ENCODE results near the gene BRD8.
A peak's percentile ranks its signal among the peaks of the same experiment; 100 is the strongest.

BRD8 gene

GRCh38 chr5:138102454-138103318 is 75.7 kb downstream of the BRD8 start:
- peaks cover 9% of the 10 kb centered on the region for H3K4me1 Mint-ChIP-seq (ENCODE audit: low read depth)
- peak overlapping the region; percentile 11 for H3K27ac Mint-ChIP-seq
- no peak overlapping the region for H3K4me3 Mint-ChIP-seq
- no peak for DNase-seq (ENCODE audit: low spot score)
- no peaks in the 10 kb centered on the region for H3K9me3 Mint-ChIP-seq
- H3K36me3 Mint-ChIP-seq (ENCODE audit: low read depth), result no peaks in the 10 kb centered on the region
- H3K27me3 Mint-ChIP-seq (ENCODE audit: low read depth), result no peaks in the 10 kb centered on the region

- Mint-ChIP-seq H3K36me3 (ENCODE audit: low read depth) (no peaks in the 10 kb centered on the region), H3K4me1 (ENCODE audit: low read depth) (peaks cover 44% of the 10 kb centered on the region), H3K9me3 (no peaks in the 10 kb centered on the region), H3K4me3 (no peak overlapping the region), H3K27ac (peak overlapping the region; percentile 44), H3K27me3 (ENCODE audit: low read depth) (no peaks in the 10 kb centered on the region)
- DNase-seq (ENCODE audit: low spot score), result no peak
Measured at GRCh38 chr5:138096997-138097828, 81.2 kb downstream of the BRD8 start.

- Mint-ChIP-seq H3K4me1 (ENCODE audit: low read depth) (peaks cover 42% of the 10 kb centered on the region), H3K9me3 (no peaks in the 10 kb centered on the region), H3K27me3 (ENCODE audit: low read depth) (no peaks in the 10 kb centered on the region), H3K4me3 (no peak overlapping the region), H3K36me3 (ENCODE audit: low read depth) (no peaks in the 10 kb centered on the region), H3K27ac (peak overlapping the region; percentile 16)
- DNase-seq (ENCODE audit: low spot score), result no peak
Measured at GRCh38 chr5:138096363-138096762, 82.1 kb downstream of the BRD8 start.

GRCh38 chr5:138095100-138095907 is 83.1 kb downstream of the BRD8 start:
- no peak overlapping the region for H3K4me3 Mint-ChIP-seq
- H3K36me3 Mint-ChIP-seq (ENCODE audit: low read depth), result no peaks in the 10 kb centered on the region
- H3K9me3 Mint-ChIP-seq, result no peaks in the 10 kb centered on the region
- H3K4me1 Mint-ChIP-seq (ENCODE audit: low read depth), result peaks cover 42% of the 10 kb centered on the region
- H3K27ac Mint-ChIP-seq, result peak overlapping the region; percentile 38
- DNase-seq (ENCODE audit: low spot score), result no peak
- H3K27me3 Mint-ChIP-seq (ENCODE audit: low read depth), result no peaks in the 10 kb centered on the region

GRCh38 chr5:138093036-138093435 is 85.4 kb downstream of the BRD8 start:
- Mint-ChIP-seq H3K27me3 (ENCODE audit: low read depth) (no peaks in the 10 kb centered on the region), H3K4me3 (no peak overlapping the region), H3K4me1 (ENCODE audit: low read depth) (peaks cover 42% of the 10 kb centered on the region), H3K9me3 (no peaks in the 10 kb centered on the region), H3K27ac (peak overlapping the region; percentile 3), H3K36me3 (ENCODE audit: low read depth) (no peaks in the 10 kb centered on the region)
- no peak for DNase-seq (ENCODE audit: low spot score)

GRCh38 chr5:138092301-138092700 is 86.1 kb downstream of the BRD8 start:
- Mint-ChIP-seq H3K9me3 (no peaks in the 10 kb centered on the region), H3K27me3 (ENCODE audit: low read depth) (no peaks in the 10 kb centered on the region), H3K36me3 (ENCODE audit: low read depth) (no peaks in the 10 kb centered on the region), H3K4me3 (no peak overlapping the region), H3K27ac (no peak overlapping the region), H3K4me1 (ENCODE audit: low read depth) (peaks cover 39% of the 10 kb centered on the region)
- no peak for DNase-seq (ENCODE audit: low spot score)

- Mint-ChIP-seq H3K9me3 (no peaks in the 10 kb centered on the region), H3K27ac (no peak overlapping the region), H3K4me3 (no peak overlapping the region), H3K36me3 (ENCODE audit: low read depth) (no peaks in the 10 kb centered on the region), H3K27me3 (ENCODE audit: low read depth) (no peaks in the 10 kb centered on the region), H3K4me1 (ENCODE audit: low read depth) (peaks cover 33% of the 10 kb centered on the region)
- DNase-seq (ENCODE audit: low spot score), result no peak
Measured at GRCh38 chr5:138091685-138092084, 86.7 kb downstream of the BRD8 start.

Measured in T-helper 2 cell treated with Interferon-gamma antibody and Interleukin-4, amounts not matched to agents 5 μg/mL and 100 μg/mL, for 36 hours (primary cell).